HepG2 (cell line): Measurements from ENCODE around the gene TBC1D14. TPM values are rescaled to one million over a fixed set of nuclear protein-coding genes. Genes with fewer than 3 reads are reported as not detected.

ENCODE experiments used
- ATAC-seq: fragments of 200-7000 bp; cut with Tn5 transposase; 3 replicates; pipeline ENCODE4 v1.9.1; 2020; ENCODE audit warnings: mild to moderate bottlenecking, moderate library complexity
- BruUV-seq: library from RNA; stranded (reverse); fragments of 400-500 nt; replicated peaks from 2 replicates; lab custom pipeline; 2021; lab: Mats Ljungman, UMichigan
- CTCF ChIA-PET: fragments of 300-600 bp; formaldehyde crosslinking; extraction: SDS; loops from one replicate; lab custom pipeline; 2021; ENCODE audit warnings: low total read pairs, inconsistent platforms, low intra/inter-chr PET ratio; lab: Yijun Ruan, JAX
- POLR2A ChIA-PET: fragments of 350-600 bp; sonication (Branson Sonifier 250); formaldehyde crosslinking; loops from one replicate; lab custom pipeline; 2020; ENCODE audit warnings: antibody characterized with exemption, inconsistent platforms; lab: Yijun Ruan, JAX
- DNase-seq: peaks from one replicate; pipeline ENCODE4 v3.0.0-alpha.2; 2015; ENCODE audit warnings: low spot score
- FAIRE-seq: peaks from 3 replicates; lab custom pipeline; 2011; peaks lifted over from hg19 to GRCh38; lab: Jason Lieb, UNC
- H2AFZ ChIP-seq: one replicate; pipeline ENCODE4 v1.6.1; 2011; ENCODE audit warnings: low read length, inconsistent platforms
- H3K27ac ChIP-seq: fragments of 300-600 bp; 3 replicates; pipeline ENCODE4 v1.8.0; 2011; ENCODE audit warnings: mixed run types, mild to moderate bottlenecking, mixed read lengths, low read length, inconsistent platforms; ENCODE audit not compliant: insufficient read depth; ENCODE audit errors: extremely low read length
- H3K27me3 ChIP-seq, 2 experiments: fragments of 200-600 bp in 1 of 2; 2 replicates in 1 of 2; 3 replicates in 1 of 2; pipeline versions ENCODE4 v1.6.0 to v1.8.0; 2011; ENCODE audit warnings: low read length in 2 of 2, mild to moderate bottlenecking in 2 of 2, moderate library complexity in 2 of 2, inconsistent platforms in 1 of 2; ENCODE audit not compliant: insufficient read depth in 2 of 2, control insufficient read depth in 1 of 2
- H3K36me3 ChIP-seq, 2 experiments: fragments of 200-600 bp in 1 of 2; replicated peaks in 1 of 2; 2 replicates in 1 of 2; 3 replicates in 1 of 2; pipeline versions ENCODE4 v1.5.1 to v1.8.0; 2011; ENCODE audit warnings: low read length in 2 of 2, inconsistent platforms in 1 of 2; ENCODE audit not compliant: insufficient read depth in 2 of 2, control insufficient read depth in 1 of 2
- H3K4me1 ChIP-seq: 2 replicates; pipeline ENCODE4 v1.5.1; 2012; ENCODE audit warnings: low read length, inconsistent platforms; ENCODE audit not compliant: insufficient read depth
- H3K4me2 ChIP-seq: 2 replicates; pipeline ENCODE4 v1.6.0; 2011; ENCODE audit warnings: low read depth, low read length, inconsistent platforms
- H3K4me3 ChIP-seq, 3 experiments: fragments of 200-600 bp in 1 of 3; sonication (generic), shearing (Covaris generic) in 1 of 3; replicated peaks in 1 of 3; 2 replicates each; pipeline ENCODE4 v1.5.1; 2011 to 2016; ENCODE audit warnings: low read length in 3 of 3, inconsistent platforms in 2 of 3, low read depth in 2 of 3, mild to moderate bottlenecking in 2 of 3, control low read depth in 1 of 3, mixed read lengths in 1 of 3; ENCODE audit not compliant: insufficient read depth in 1 of 3
- H3K79me2 ChIP-seq: one replicate; pipeline ENCODE4 v1.6.1; 2011; ENCODE audit warnings: low read length, inconsistent platforms; ENCODE audit not compliant: insufficient read depth
- H3K9ac ChIP-seq: 2 replicates; pipeline ENCODE4 v1.6.0; 2011; ENCODE audit warnings: mild to moderate bottlenecking, low read depth, low read length, inconsistent platforms; ENCODE audit not compliant: insufficient read depth
- H3K9me3 ChIP-seq: 2 replicates; pipeline ENCODE4 v1.5.1; 2012; ENCODE audit warnings: mild to moderate bottlenecking, low read length
- H4K20me1 ChIP-seq: 2 replicates; pipeline ENCODE4 v1.6.0; 2011; ENCODE audit warnings: inconsistent platforms, mild to moderate bottlenecking, low read length, moderate library complexity; ENCODE audit not compliant: insufficient read depth
- E2F5 ChIP-seq: sonication (generic); formaldehyde crosslinking; conservative IDR thresholded peaks from 2 replicates; pipeline ENCODE4 v1.4.0; 2020; ENCODE audit warnings: missing genetic modification reagents
- ESRRA ChIP-seq: sonication (generic); formaldehyde crosslinking; IDR thresholded peaks from 2 replicates; pipeline ENCODE4 v1.5.1; 2020; ENCODE audit warnings: mild to moderate bottlenecking, low read depth, missing genetic modification reagents
- FUBP1 ChIP-seq: sonication (generic); formaldehyde crosslinking; IDR thresholded peaks from 2 replicates; pipeline ENCODE4 v1.5.1; 2020; ENCODE audit warnings: missing genetic modification reagents, mild to moderate bottlenecking, borderline replicate concordance
- KAT8 ChIP-seq: IDR thresholded peaks from 2 replicates; pipeline ENCODE4 v1.6.1; 2016; ENCODE audit warnings: missing genetic modification reagents, missing compliant biosample characterization
- KLF13 ChIP-seq: sonication (generic); formaldehyde crosslinking; IDR thresholded peaks from 2 replicates; pipeline ENCODE4 v1.4.0; 2020; ENCODE audit warnings: mild to moderate bottlenecking, missing genetic modification reagents
- MAFK ChIP-seq, 2 experiments: IDR thresholded peaks in 1 of 2; conservative IDR thresholded peaks in 1 of 2; 2 replicates each; pipeline ENCODE4 v1.6.1; 2011; ENCODE audit warnings: improper control_type of control experiment in 2 of 2, low read length in 2 of 2
- ZNF333 ChIP-seq: sonication (generic); formaldehyde crosslinking; IDR thresholded peaks from 2 replicates; pipeline ENCODE4 v1.4.0; 2020; ENCODE audit warnings: mild to moderate bottlenecking, missing genetic modification reagents, borderline replicate concordance
- ZNF451 ChIP-seq: sonication (generic); formaldehyde crosslinking; IDR thresholded peaks from 2 replicates; pipeline ENCODE4 v1.5.0; 2020; ENCODE audit warnings: mild to moderate bottlenecking, missing genetic modification reagents
- ZSCAN12 ChIP-seq: sonication (generic); formaldehyde crosslinking; IDR thresholded peaks from 2 replicates; pipeline ENCODE4 v1.9.0; 2021; ENCODE audit warnings: mild to moderate bottlenecking, missing genetic modification reagents
- WGBS: methylation state at CpG from one replicate; pipeline ENCODE4 v1.1.6; 2017; ENCODE audit warnings: low lambda C conversion rate; 5-methylcytosine and 5-hydroxymethylcytosine counted together
- in situ Hi-C: cut with HindIII; loops from 2 replicates; pipeline ENCODE4 v1.10.0; 2017; ENCODE audit warnings: low pct_unique_long_range_greater_than_20kb; ENCODE audit not compliant: extremely low pct_ligation_motif_present
- intact Hi-C: fragments of 100-400 bp; cut with micrococcal nuclease; formaldehyde crosslinking; loops from one replicate; pipeline ENCODE4 v1.10.0; 2022; ENCODE audit not compliant: unreplicated experiment
- polyA plus RNA-seq, 8 experiments: library from polyadenylated mRNA; depleted of rRNA in 3 of 8; stranded (reverse) in 7 of 8; unstranded in 1 of 8; fragments of >200 nt; fragmentation: Illumina TruSeq in 4 of 8; extraction: Trizol in 4 of 8; gene quantifications; 2 replicates each; pipeline versions ENCODE4 v1.2.1 to v1.2.3, GENCODE V29; 2011 to 2016; ENCODE audit warnings: low read depth in 4 of 8, missing spikeins in 1 of 8, mixed read lengths in 1 of 8; ENCODE audit not compliant: insufficient read depth in 1 of 8
- total RNA-seq, 5 experiments: library from RNA; depleted of rRNA; stranded (reverse); fragments of >200 nt; fragmentation: Illumina TruSeq; extraction: Trizol; gene quantifications; 2 replicates each; pipeline ENCODE4 v1.2.3, GENCODE V29; 2016; ENCODE audit warnings: low read depth in 1 of 5
- TF ChIP-seq, protein P1 (sequence below): sonication (generic); formaldehyde crosslinking; IDR thresholded peaks from 2 replicates; pipeline ENCODE4 v1.5.0; 2020; ENCODE audit warnings: missing genetic modification reagents
- TF ChIP-seq, protein P2 (sequence below): IDR thresholded peaks from 2 replicates; pipeline ENCODE4 v1.6.1; 2016; ENCODE audit warnings: missing compliant biosample characterization, missing genetic modification reagents, borderline replicate concordance

The TBC1D14 gene
- total and polyA plus RNA-seq, 2 of the 13 experiments (the other 11 are each of a cell fraction or from before 2014, with no cell fraction given), result 29.5 to 46.5 TPM

GRCh38 chr4:7063362-7063761 is 153.7 kb downstream of the TBC1D14 start:
- no peaks in the 10 kb centered on the region for H3K9me3 ChIP-seq
- H3K4me2 ChIP-seq, result no peak overlapping the region
- ATAC-seq (no peak), DNase-seq (no peak), FAIRE-seq (no peak)
- no peak overlapping the region for H3K4me3 ChIP-seq
- 100% methylated on average over 1 of the region's 4 CpGs for WGBS
- peaks cover 28% of the 10 kb centered on the region for H3K4me1 ChIP-seq
- H3K27ac ChIP-seq, result no peak overlapping the region
- H3K79me2 ChIP-seq, result peaks cover 47% of the 10 kb centered on the region
- POLR2A ChIA-PET, result no interaction called here
- intact Hi-C loops (no loop called here), in situ Hi-C loops (no loop called here)
- no peak overlapping the region for H3K9ac ChIP-seq
- peaks cover 15 to 57% of the 10 kb centered on the region in 2 experiments for H3K36me3 ChIP-seq
- H2AFZ ChIP-seq, result no peak overlapping the region
- CTCF ChIA-PET, result no interaction called here
- TF ChIP-seq ZSCAN12 (CRISPR knock-in tag) (no peak), E2F5 (no peak), ZNF333 (no peak), ZNF451 (CRISPR knock-in tag) (no peak), KLF13 (CRISPR knock-in tag) (no peak), ESRRA (no peak), KAT8 (CRISPR knock-in tag) (no peak), FUBP1 (CRISPR knock-in tag) (no peak), MAFK (conservative IDR thresholded peaks at IDR 0.05 in 1 of 2, IDR thresholded peaks at IDR 0.05 in 1 of 2; ENCODE audit: low read length in 2 of 2) (no peak)
- TF ChIP-seq, protein P1, sequence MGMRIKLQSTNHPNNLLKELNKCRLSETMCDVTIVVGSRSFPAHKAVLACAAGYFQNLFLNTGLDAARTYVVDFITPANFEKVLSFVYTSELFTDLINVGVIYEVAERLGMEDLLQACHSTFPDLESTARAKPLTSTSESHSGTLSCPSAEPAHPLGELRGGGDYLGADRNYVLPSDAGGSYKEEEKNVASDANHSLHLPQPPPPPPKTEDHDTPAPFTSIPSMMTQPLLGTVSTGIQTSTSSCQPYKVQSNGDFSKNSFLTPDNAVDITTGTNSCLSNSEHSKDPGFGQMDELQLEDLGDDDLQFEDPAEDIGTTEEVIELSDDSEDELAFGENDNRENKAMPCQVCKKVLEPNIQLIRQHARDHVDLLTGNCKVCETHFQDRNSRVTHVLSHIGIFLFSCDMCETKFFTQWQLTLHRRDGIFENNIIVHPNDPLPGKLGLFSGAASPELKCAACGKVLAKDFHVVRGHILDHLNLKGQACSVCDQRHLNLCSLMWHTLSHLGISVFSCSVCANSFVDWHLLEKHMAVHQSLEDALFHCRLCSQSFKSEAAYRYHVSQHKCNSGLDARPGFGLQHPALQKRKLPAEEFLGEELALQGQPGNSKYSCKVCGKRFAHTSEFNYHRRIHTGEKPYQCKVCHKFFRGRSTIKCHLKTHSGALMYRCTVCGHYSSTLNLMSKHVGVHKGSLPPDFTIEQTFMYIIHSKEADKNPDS (CRISPR knock-in tag), result no peak
- TF ChIP-seq, protein P2, sequence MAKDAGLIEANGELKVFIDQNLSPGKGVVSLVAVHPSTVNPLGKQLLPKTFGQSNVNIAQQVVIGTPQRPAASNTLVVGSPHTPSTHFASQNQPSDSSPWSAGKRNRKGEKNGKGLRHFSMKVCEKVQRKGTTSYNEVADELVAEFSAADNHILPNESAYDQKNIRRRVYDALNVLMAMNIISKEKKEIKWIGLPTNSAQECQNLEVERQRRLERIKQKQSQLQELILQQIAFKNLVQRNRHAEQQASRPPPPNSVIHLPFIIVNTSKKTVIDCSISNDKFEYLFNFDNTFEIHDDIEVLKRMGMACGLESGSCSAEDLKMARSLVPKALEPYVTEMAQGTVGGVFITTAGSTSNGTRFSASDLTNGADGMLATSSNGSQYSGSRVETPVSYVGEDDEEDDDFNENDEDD, result no peak
- BruUV-seq, result no TSS peak
- no peaks in the 10 kb centered on the region; a peak in 1 of 5 replicates for H3K27me3 ChIP-seq
- H4K20me1 ChIP-seq, result peaks cover 38% of the 10 kb centered on the region
